SK-N-SH (cell line): ENCODE results near the gene CHST11. TPM values are rescaled to one million over a fixed set of nuclear protein-coding genes. Genes with fewer than 3 reads are reported as not detected.
A peak's percentile ranks its signal among the peaks of the same experiment; 100 is the strongest.

Experiments
- CTCF ChIA-PET: fragments of 300-600, 350-600 bp; formaldehyde crosslinking; extraction: SDS; loops from one replicate; lab custom pipeline; 2021; lab: Yijun Ruan, JAX
- POLR2A ChIA-PET: fragments of 350-600 bp; sonication (Branson Sonifier 250); formaldehyde crosslinking; extraction: SDS; loops from one replicate; lab custom pipeline; 2020; ENCODE audit warnings: antibody characterized with exemption, inconsistent platforms; lab: Yijun Ruan, JAX
- DNase-seq: peaks from one replicate; pipeline ENCODE4 v3.0.0; 2012
- H2AFZ ChIP-seq: fragments of 200-600 bp; sonication (generic); 2 replicates; pipeline ENCODE4 v1.8.1; 2016; ENCODE audit warnings: antibody characterized with exemption, mild to moderate bottlenecking, low read depth
- H3F3A ChIP-seq: fragments of 200-600 bp; sonication (generic); replicated peaks from 2 replicates; pipeline ENCODE3; 2016; ENCODE audit warnings: antibody characterized with exemption, mild to moderate bottlenecking; ENCODE audit not compliant: insufficient read depth
- H3K27ac ChIP-seq, 2 experiments: fragments of 200-500 bp in 1 of 2; fragments of 200-600 bp in 1 of 2; sonication (Bioruptor generic) in 1 of 2; sonication (generic), shearing (Covaris generic) in 1 of 2; 2 replicates each; pipeline versions ENCODE4 v1.5.1 to v1.6.1; 2014 to 2016; ENCODE audit warnings: low read depth in 2 of 2, inconsistent platforms in 1 of 2, low read length in 1 of 2, mild to moderate bottlenecking in 1 of 2, mixed read lengths in 1 of 2
- H3K27me3 ChIP-seq: fragments of 200-600 bp; sonication (generic), shearing (Covaris generic); 2 replicates; pipeline ENCODE4 v1.6.1; 2016; ENCODE audit warnings: mixed run types; ENCODE audit not compliant: insufficient read depth
- H3K36me3 ChIP-seq, 2 experiments: fragments of 200-500 bp in 1 of 2; fragments of 200-600 bp in 1 of 2; sonication (Bioruptor generic) in 1 of 2; sonication (generic) in 1 of 2; replicated peaks in 1 of 2; 2 replicates each; pipeline versions ENCODE3 to v1.5.1; 2014 to 2016; ENCODE audit warnings: low read length in 1 of 2, mild to moderate bottlenecking in 1 of 2; ENCODE audit not compliant: insufficient read depth in 2 of 2, control insufficient read depth in 1 of 2
- H3K4me1 ChIP-seq, 2 experiments: fragments of 200-500 bp in 1 of 2; fragments of 200-600 bp in 1 of 2; sonication (Bioruptor generic) in 1 of 2; sonication (generic), shearing (Covaris generic) in 1 of 2; 2 replicates each; pipeline versions ENCODE4 v1.5.1 to v1.6.1; 2014 to 2016; ENCODE audit warnings: low read depth in 1 of 2, low read length in 1 of 2, mixed run types in 1 of 2; ENCODE audit not compliant: insufficient read depth in 2 of 2, control insufficient read depth in 1 of 2
- H3K4me2 ChIP-seq: fragments of 200-600 bp; sonication (generic), shearing (Covaris generic); 2 replicates; pipeline ENCODE4 v1.6.1; 2017; ENCODE audit warnings: mixed run types
- H3K4me3 ChIP-seq, 2 experiments: fragments of 200-500 bp in 1 of 2; fragments of 200-600 bp in 1 of 2; sonication (Bioruptor generic) in 1 of 2; sonication (generic), shearing (Covaris generic) in 1 of 2; 2 replicates each; pipeline versions ENCODE4 v1.5.1 to v1.8.1; 2014 to 2016; ENCODE audit warnings: low read depth in 2 of 2, inconsistent platforms in 1 of 2, low read length in 1 of 2, mild to moderate bottlenecking in 1 of 2, mixed read lengths in 1 of 2, moderate library complexity in 1 of 2
- H3K79me2 ChIP-seq: fragments of 200-600 bp; sonication (generic); 2 replicates; pipeline ENCODE4 v1.8.1; 2017; ENCODE audit warnings: mild to moderate bottlenecking; ENCODE audit not compliant: insufficient read depth
- H3K9ac ChIP-seq: fragments of 200-600 bp; sonication (generic); 2 replicates; pipeline ENCODE4 v1.6.1; 2017; ENCODE audit warnings: mixed run types
- H3K9me2 ChIP-seq: fragments of 200-600 bp; sonication (generic); 2 replicates; pipeline ENCODE4 v1.6.1; 2017; ENCODE audit warnings: mixed run types
- H3K9me3 ChIP-seq: fragments of 200-600 bp; sonication (generic); 2 replicates; pipeline ENCODE4 v1.6.1; 2017; ENCODE audit warnings: mixed run types, mild to moderate bottlenecking, moderate library complexity
- H4K20me1 ChIP-seq: fragments of 200-600 bp; sonication (generic); 2 replicates; pipeline ENCODE4 v1.6.1; 2017; ENCODE audit warnings: mild to moderate bottlenecking, mixed run types; ENCODE audit not compliant: insufficient read depth
- CHD2 ChIP-seq: fragments of 150-350 bp; IDR thresholded peaks from 2 replicates; pipeline ENCODE4 v1.6.1; 2018; ENCODE audit warnings: low read length; ENCODE audit not compliant: partially characterized antibody
- ELF1 ChIP-seq: IDR thresholded peaks from 2 replicates; pipeline ENCODE4 v1.4.0; 2012
- EZH2phosphoT487 ChIP-seq: fragments of 200-600 bp; sonication (generic); IDR thresholded peaks from 2 replicates; pipeline ENCODE4 v1.6.1; 2017; ENCODE audit warnings: low read depth, mixed run types, mild to moderate bottlenecking, antibody characterized with exemption, moderate library complexity, borderline replicate concordance
- FOXJ3 ChIP-seq: sonication (generic); formaldehyde crosslinking; IDR thresholded peaks from 2 replicates; pipeline ENCODE4 v1.5.1; 2020; ENCODE audit warnings: mild to moderate bottlenecking, missing genetic modification reagents
- GABPA ChIP-seq: IDR thresholded peaks from 2 replicates; pipeline ENCODE4 v1.4.0; 2012; ENCODE audit warnings: low read depth, mild to moderate bottlenecking
- MAX ChIP-seq: IDR thresholded peaks from 2 replicates; pipeline ENCODE4 v1.4.0; 2012; ENCODE audit warnings: low read depth
- MXI1 ChIP-seq: IDR thresholded peaks from 2 replicates; pipeline ENCODE4 v1.6.1; 2012; ENCODE audit warnings: mild to moderate bottlenecking, low read depth, low read length, improper control_type of control experiment
- NFIC ChIP-seq: IDR thresholded peaks from 2 replicates; pipeline ENCODE4 v1.4.0; 2012; ENCODE audit warnings: borderline replicate concordance
- RCOR1 ChIP-seq: fragments of 150-350 bp; IDR thresholded peaks from 2 replicates; pipeline ENCODE4 v1.6.1; 2017; ENCODE audit warnings: antibody characterized with exemption, low read length
- RFX5 ChIP-seq: IDR thresholded peaks from 2 replicates; pipeline ENCODE4 v1.6.1; 2012; ENCODE audit warnings: mild to moderate bottlenecking, improper control_type of control experiment, low read length
- RXRA ChIP-seq: IDR thresholded peaks from 2 replicates; pipeline ENCODE4 v1.4.0; 2012; ENCODE audit warnings: low read depth, mild to moderate bottlenecking, borderline replicate concordance
- SIN3A ChIP-seq: IDR thresholded peaks from 2 replicates; pipeline ENCODE4 v1.6.1; 2012; ENCODE audit warnings: low read depth, mild to moderate bottlenecking, low read length, moderate library complexity, borderline replicate concordance
- TCF12 ChIP-seq: IDR thresholded peaks from 2 replicates; pipeline ENCODE4 v1.4.0; 2012
- TEAD4 ChIP-seq: IDR thresholded peaks from 2 replicates; pipeline ENCODE4 v1.4.0; 2012; ENCODE audit warnings: mild to moderate bottlenecking, borderline replicate concordance; ENCODE audit not compliant: insufficient read depth
- YY1 ChIP-seq: IDR thresholded peaks from 2 replicates; pipeline ENCODE4 v1.4.0; 2012; ENCODE audit warnings: low read depth, mild to moderate bottlenecking
- WGBS: methylation state at CpG from one replicate; pipeline ENCODE4 v1.1.6; 2017; ENCODE audit warnings: low lambda C conversion rate; 5-methylcytosine and 5-hydroxymethylcytosine counted together
- polyA plus RNA-seq, 3 experiments: library from polyadenylated mRNA; depleted of rRNA; stranded (reverse); fragments of >200 nt; gene quantifications; 2 replicates each; pipeline ENCODE4 v1.2.3, GENCODE V29; 2012
- TF ChIP-seq, protein P1 (sequence below): fragments of 150-350 bp; IDR thresholded peaks from 2 replicates; pipeline ENCODE4 v1.6.1; 2016; ENCODE audit warnings: mild to moderate bottlenecking, low read depth, low read length
- TF ChIP-seq, protein P2 (sequence below): IDR thresholded peaks from 2 replicates; pipeline ENCODE4; 2012
- TF ChIP-seq, protein P3 (sequence below): fragments of 200-600 bp; sonication (generic); IDR thresholded peaks from 2 replicates; pipeline ENCODE4 v1.6.1; 2017; ENCODE audit warnings: antibody characterized with exemption, mild to moderate bottlenecking, moderate library complexity
- TF ChIP-seq, protein P4 (sequence below): IDR thresholded peaks from 2 replicates; pipeline ENCODE4 v1.4.0; 2012; ENCODE audit warnings: low read depth, borderline replicate concordance

CHST11 gene
- polyA plus RNA-seq, 1 of the 3 experiments (the other 2 are of a cell fraction) = 18.6 TPM

- Histone ChIP-seq H3F3A (no peaks in the 10 kb centered on the region), H3K4me3 (no peak overlapping the region), H3K9ac (no peak overlapping the region), H3K4me2 (no peak overlapping the region), H3K36me3 (no peaks in the 10 kb centered on the region), H3K79me2 (no peaks in the 10 kb centered on the region), H3K27me3 (no peaks in the 10 kb centered on the region), H2AFZ (no peak overlapping the region), H4K20me1 (no peaks in the 10 kb centered on the region), H3K9me2 (no peaks in the 10 kb centered on the region), H3K27ac (peak overlapping the region in 1 of 2 experiments; percentile 50; a peak in 2 of 4 replicates), H3K9me3 (no peaks in the 10 kb centered on the region), H3K4me1 (peaks cover 0 to 9% of the 10 kb centered on the region in 2 experiments; a peak in 2 of 4 replicates)
- ChIA-PET POLR2A (no interaction called here), CTCF (no interaction called here)
- TF ChIP-seq, protein P1, sequence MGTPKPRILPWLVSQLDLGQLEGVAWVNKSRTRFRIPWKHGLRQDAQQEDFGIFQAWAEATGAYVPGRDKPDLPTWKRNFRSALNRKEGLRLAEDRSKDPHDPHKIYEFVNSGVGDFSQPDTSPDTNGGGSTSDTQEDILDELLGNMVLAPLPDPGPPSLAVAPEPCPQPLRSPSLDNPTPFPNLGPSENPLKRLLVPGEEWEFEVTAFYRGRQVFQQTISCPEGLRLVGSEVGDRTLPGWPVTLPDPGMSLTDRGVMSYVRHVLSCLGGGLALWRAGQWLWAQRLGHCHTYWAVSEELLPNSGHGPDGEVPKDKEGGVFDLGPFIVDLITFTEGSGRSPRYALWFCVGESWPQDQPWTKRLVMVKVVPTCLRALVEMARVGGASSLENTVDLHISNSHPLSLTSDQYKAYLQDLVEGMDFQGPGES = no peak
- TF ChIP-seq, protein P2, sequence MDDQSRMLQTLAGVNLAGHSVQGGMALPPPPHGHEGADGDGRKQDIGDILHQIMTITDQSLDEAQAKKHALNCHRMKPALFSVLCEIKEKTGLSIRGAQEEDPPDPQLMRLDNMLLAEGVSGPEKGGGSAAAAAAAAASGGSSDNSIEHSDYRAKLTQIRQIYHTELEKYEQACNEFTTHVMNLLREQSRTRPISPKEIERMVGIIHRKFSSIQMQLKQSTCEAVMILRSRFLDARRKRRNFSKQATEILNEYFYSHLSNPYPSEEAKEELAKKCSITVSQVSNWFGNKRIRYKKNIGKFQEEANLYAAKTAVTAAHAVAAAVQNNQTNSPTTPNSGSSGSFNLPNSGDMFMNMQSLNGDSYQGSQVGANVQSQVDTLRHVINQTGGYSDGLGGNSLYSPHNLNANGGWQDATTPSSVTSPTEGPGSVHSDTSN = no peak
- WGBS = 88% methylated on average over 3 of the region's 3 CpGs
- DNase-seq = no peak
Measured at GRCh38 chr12:104495786-104496185, 39.0 kb downstream of the CHST11 start.

GRCh38 chr12:104496336-104496735, 39.6 kb downstream of the CHST11 start:
- no peaks in the 10 kb centered on the region for H4K20me1 ChIP-seq
- H3K36me3 ChIP-seq = no peaks in the 10 kb centered on the region
- ChIA-PET POLR2A (no interaction called here), CTCF (interaction anchor here (1.0 kb wide), 1 partner anchor 25 kb away, joined by 4 read pairs; no protein-coding TSS in a partner anchor)
- no peak overlapping the region; a peak in 2 of 4 replicates for H3K27ac ChIP-seq
- no peak overlapping the region for H3K4me3 ChIP-seq
- H3K9me2 ChIP-seq = no peaks in the 10 kb centered on the region
- H3K9me3 ChIP-seq = no peaks in the 10 kb centered on the region
- H3K27me3 ChIP-seq = no peaks in the 10 kb centered on the region
- H3F3A ChIP-seq = no peaks in the 10 kb centered on the region
- DNase-seq = peak; percentile 49
- no peak overlapping the region for H2AFZ ChIP-seq
- H3K9ac ChIP-seq = no peak overlapping the region
- H3K4me1 ChIP-seq = peaks cover 0 to 9% of the 10 kb centered on the region in 2 experiments; a peak in 2 of 4 replicates
- no peaks in the 10 kb centered on the region for H3K79me2 ChIP-seq
- H3K4me2 ChIP-seq = no peak overlapping the region
- WGBS = 43% methylated on average over 1 of the region's 1 CpG
- TF ChIP-seq MXI1 = no peak
- TF ChIP-seq, protein P3, sequence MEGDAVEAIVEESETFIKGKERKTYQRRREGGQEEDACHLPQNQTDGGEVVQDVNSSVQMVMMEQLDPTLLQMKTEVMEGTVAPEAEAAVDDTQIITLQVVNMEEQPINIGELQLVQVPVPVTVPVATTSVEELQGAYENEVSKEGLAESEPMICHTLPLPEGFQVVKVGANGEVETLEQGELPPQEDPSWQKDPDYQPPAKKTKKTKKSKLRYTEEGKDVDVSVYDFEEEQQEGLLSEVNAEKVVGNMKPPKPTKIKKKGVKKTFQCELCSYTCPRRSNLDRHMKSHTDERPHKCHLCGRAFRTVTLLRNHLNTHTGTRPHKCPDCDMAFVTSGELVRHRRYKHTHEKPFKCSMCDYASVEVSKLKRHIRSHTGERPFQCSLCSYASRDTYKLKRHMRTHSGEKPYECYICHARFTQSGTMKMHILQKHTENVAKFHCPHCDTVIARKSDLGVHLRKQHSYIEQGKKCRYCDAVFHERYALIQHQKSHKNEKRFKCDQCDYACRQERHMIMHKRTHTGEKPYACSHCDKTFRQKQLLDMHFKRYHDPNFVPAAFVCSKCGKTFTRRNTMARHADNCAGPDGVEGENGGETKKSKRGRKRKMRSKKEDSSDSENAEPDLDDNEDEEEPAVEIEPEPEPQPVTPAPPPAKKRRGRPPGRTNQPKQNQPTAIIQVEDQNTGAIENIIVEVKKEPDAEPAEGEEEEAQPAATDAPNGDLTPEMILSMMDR = no peak
- no peak for TF ChIP-seq EZH2phosphoT487
- TF ChIP-seq RFX5 = no peak
- TF ChIP-seq YY1 = no peak
- no peak for TF ChIP-seq GABPA
- no peak for TF ChIP-seq RXRA
- TF ChIP-seq, protein P2 = no peak
- TF ChIP-seq, protein P4, sequence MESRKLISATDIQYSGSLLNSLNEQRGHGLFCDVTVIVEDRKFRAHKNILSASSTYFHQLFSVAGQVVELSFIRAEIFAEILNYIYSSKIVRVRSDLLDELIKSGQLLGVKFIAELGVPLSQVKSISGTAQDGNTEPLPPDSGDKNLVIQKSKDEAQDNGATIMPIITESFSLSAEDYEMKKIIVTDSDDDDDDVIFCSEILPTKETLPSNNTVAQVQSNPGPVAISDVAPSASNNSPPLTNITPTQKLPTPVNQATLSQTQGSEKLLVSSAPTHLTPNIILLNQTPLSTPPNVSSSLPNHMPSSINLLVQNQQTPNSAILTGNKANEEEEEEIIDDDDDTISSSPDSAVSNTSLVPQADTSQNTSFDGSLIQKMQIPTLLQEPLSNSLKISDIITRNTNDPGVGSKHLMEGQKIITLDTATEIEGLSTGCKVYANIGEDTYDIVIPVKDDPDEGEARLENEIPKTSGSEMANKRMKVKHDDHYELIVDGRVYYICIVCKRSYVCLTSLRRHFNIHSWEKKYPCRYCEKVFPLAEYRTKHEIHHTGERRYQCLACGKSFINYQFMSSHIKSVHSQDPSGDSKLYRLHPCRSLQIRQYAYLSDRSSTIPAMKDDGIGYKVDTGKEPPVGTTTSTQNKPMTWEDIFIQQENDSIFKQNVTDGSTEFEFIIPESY = no peak
- TF ChIP-seq FOXJ3 = no peak
- peak; percentile 86 for TF ChIP-seq RCOR1
- TF ChIP-seq TEAD4 = 0 out of 2 replicates have a peak, but pooled peaks have one; percentile 10
- no peak for TF ChIP-seq TCF12
- no peak for TF ChIP-seq SIN3A
- TF ChIP-seq ELF1 = no peak
- TF ChIP-seq NFIC = no peak
- TF ChIP-seq CHD2 = peak; percentile 38
- TF ChIP-seq MAX = no peak
